Islet precursor cell (in vitro differentiated cells): Measurements from ENCODE around the gene SCIN.
"Not testable (repeated sequence)": the region's sequence is repeated elsewhere in the genome, so short reads cannot be mapped to it uniquely, and the experiment has no call there.

Experiments used
- DNase-seq: peaks from one replicate; pipeline ENCODE4 v3.0.0-alpha.2; 2018

The SCIN gene

DNA sequence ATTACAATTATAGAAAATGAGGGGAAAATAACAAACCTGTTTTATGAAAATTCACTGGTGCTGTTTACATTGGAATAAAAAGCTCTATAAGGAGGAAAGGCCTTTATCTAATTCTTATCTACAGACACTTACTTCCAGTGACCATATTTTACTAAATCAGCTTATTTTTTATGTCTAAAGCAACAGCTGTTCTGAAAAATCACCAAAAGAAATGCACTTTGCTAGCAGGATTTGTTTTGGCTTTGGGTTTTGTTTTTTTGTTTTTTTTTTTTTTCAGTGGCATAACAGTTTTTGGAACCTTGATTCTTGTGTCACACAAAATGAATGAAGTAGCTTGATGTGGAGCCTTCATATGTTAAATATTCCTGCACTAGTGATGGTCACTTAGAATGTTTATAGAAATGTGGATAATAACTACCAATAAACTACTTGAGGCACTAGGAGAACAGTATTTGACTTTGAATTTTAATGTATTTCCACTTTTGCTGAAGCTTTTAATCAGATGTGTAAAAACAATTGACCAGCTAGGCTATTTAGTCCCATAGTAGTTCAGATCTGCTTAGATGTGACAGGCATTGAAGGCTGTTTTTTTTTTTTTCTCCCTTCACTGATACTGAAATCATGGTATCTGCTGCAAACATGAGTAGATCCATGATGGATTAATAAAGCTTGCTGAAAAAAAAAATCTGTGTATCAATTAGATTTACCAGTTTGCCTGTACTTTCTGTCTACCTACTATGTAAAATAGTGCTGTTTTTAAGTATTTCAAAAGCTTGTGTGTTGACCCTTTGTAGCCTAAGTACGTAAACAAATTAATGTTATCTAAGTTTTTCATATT is 119.7 kb downstream of the SCIN start:
- DNase-seq: no peak

DNA sequence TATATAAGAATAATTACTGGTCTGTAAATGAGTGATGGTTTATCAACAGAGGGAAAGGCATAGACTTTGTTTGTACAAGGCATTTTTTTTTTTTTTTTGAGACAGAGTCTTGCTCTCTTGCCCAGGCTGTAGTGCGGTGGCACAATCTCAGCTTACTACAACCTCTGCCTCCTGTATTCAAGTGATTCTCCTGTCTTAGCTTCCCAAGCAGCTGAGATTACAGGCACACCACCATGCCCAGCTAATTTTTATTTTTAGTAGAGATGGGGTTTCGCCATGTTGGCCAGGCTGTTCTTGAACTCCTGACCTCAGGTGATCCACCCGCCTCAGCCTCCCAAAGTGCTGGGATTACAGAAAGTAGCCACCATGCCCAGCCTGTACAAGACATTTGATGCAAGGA is 120.9 kb downstream of the SCIN start:
- not testable (repeated sequence) for DNase-seq

DNA sequence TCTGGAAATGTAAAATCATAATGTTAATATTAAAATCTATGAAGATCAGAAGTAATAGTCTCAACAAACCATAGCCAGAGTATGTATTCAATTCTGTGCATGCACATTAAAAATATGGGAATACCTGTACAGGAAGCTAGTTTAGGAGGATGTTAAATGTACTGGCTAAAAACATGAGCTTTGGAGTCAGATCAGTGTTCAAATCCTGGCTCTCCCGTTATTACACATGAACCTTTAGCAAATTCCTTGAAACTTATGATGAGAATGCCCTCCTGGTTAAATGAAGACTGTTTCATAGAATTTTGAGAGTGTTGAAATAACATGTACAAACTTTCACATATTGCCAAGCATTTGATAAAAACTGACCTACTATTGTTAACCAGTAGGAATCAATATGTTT is 121.5 kb downstream of the SCIN start:
- no peak for DNase-seq

DNA sequence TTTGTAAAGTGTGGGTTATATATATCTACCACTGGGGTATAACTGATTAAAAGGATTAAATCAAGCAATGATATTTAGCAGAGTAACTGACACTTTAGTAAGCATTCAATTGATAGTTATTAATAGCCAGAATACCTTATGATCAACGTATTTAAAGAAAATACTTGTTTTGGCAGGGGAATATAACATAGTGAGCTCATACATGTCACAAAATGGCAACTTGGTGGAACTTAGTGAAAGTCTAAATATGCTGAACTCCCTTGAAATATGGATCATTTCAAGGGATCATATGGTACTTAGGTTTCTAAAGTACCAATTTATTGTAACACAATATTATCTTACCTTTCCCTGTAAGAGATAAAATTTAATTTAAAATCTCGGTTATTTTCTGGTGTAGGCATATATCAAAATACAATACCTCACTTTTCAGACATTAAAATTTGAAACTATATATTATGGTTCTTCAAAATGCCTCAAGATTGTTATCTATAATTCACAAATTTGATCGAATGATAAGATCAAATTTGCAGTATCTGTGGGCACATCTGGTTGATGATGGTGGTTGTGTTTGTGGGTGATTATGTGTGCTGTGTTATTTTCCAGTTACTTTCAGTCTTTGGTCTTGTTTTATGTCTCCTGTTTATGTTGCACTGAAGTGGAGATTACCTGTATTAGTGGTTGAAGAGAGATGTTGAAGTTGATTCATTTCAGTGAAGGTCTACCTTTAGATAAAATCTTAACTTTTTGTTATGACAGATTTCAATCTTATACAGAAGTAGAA is 122.1 kb downstream of the SCIN start:
- no peak for DNase-seq

DNA sequence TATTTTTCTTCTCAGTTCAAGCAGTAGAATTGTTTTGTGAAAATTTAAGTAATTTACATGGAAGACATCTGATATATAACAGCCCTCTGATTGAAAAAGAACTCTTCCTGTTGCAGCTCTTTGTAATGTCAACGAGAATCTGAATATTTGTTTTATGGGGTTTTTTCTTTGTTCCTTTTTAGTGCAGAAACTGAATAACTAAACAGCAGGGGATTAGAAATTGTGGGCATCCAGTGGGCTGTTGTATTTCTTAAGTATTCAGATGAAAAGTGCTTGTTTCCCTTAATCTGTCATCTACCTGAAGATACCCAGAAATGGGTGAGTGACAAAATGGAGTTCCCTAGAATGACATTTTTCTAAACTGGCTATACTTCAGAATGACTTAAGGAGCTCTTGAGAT is 124.3 kb downstream of the SCIN start:
- no peak for DNase-seq

DNA sequence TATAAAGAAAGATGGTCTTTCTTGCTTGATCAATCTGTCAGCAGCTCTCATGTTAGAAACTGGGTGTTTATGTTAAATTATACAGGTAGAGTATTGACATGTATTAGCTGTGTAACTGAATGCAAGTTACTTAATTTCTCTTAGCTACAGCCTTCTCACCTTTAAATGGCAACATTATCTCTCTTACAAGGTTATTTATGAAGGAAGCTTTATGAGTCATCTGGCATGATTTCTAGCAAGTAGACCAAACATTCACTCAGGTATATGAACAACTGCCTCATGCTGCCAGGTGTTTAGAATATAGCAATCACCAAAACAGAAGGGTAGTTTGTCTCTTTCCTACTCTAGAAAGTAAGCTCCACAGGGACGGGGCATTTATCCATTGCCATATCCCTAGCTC is 125.4 kb downstream of the SCIN start:
- DNase-seq: no peak

DNA sequence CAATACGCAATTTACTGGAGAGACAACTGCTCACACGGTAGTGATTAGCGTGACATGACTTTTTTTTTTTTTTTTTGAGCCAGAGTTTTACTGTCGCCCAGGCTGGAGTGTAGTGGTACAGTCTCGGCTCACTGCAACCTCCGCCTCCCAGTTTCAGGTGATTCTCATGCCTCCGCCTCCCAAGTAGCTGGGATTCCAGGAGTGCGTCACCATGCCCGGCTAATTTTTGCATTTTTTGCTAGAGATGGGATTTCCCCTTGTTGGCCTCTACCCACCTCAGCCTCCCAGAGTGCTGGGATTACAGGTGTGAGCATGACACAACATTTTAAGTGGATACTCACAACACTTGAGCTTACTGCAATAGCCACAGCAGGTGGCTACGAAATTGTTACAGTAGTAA is 128.8 kb downstream of the SCIN start:
- no peak for DNase-seq

DNA sequence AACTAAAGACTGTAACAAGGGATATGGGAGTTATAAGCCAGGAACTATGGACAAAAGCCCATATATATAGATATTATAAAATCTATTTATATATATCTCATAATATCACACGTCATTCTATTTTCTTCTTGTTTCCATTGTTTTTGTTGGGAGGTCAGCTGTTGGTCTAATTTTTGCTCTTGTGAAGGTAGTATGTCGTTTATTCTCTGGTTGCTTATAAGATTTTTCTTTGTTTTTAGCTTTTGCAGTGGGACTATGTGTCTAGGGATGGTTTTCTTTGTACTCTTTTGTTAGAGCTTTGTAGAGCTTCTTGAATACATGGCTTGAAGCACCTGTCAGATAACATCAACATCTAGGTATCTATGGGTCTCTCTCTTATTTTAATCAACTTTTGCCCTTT is 130.9 kb downstream of the SCIN start:
- no peak for DNase-seq

DNA sequence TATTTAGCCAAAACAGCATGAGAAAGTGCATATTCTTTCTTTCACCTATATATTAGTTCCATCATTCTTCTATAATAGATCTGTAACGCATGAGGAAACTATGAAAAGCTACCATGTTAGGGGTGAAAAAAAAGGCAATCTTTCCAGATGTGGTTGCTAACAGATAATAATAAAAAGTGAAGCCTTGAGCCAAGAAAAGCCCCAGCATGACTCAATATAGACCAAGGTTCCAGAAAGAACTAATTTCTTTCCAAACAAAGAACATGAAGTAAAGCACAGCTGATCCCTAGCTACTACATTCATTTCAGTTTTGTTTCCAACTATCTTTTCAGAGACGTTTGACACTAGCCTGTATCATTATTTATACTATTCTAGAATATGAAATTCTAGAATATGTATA is 133.4 kb downstream of the SCIN start:
- no peak for DNase-seq

DNA sequence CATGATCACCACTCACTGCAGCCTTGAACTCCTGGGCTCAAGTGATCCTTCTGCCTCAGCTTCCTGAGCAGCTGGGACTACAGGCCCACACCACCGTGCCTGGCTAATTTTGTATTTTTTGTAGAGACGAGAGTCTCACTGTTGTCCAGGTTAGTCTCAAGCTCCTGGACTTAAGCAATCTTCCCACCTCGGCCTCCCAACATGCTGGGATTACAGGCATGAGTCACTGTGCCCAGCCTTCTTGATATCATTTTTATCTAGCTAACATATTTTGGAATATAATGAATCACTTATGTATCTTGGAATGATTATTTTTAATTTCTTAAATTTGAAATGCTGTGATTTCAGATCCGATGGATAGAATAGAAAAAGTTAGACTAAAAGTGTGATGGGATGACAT is 135.4 kb downstream of the SCIN start:
- no peak for DNase-seq

DNA sequence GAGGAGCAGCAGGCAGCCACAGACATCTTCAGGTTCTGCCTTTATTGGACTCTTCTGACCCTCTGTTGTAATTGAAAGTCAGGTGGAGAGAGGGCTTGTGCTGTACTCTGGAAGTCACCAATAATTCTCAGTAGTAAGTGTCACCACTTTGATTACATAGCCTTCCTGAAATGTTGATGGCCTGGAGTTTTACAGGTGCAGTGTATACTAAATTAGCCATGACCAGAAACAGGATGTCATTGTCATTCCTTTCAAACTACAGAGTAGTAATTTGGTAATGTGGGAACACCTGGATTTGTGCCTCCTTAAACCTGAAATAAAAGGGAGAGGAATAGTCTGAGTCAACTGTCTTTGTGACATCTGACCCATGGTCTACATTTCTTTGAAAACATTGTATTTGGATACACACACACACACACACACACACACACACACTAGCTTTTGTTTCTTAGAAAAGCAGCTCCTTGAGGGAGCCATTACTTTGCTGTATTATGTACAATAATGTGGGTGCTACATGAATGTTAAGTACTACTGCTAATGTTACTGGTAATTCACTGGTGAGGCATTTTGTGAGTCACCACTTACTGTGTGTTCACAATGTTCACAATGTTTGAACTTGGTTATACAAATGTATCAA is 136.5 kb downstream of the SCIN start:
- DNase-seq: peak; percentile 85

DNA sequence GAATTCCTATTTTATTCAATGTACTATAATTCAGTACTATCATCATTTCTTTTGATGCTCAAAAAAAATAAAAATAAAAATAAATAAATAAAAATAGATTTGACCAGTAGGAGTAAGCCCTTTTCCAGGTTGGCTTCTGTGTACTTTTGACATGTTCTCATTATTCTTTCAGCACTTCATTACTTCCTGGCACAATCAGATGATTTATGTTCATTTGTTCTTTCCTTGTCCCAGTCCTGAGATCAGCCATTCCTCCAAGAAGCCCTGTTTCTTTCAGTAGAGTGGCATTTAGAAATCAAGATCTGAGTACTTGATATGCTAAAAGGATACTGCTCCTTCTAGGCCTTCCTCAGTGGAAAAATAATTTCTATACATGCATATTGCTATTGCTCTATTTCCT is 137.8 kb downstream of the SCIN start:
- DNase-seq: no peak
